IPS DF 4.7 (cell line): ENCODE measurements around the gene GOLGA1.
"Not testable (repeated sequence)": the region's sequence is repeated elsewhere in the genome, so short reads cannot be mapped to it uniquely, and the experiment has no call there.

Experiments
- DNase-seq: peaks from one replicate; pipeline ENCODE4 v3.0.0-alpha.2; 2013; ENCODE audit warnings: low spot score; ENCODE audit errors: extremely low read depth

The GOLGA1 gene, protein sequence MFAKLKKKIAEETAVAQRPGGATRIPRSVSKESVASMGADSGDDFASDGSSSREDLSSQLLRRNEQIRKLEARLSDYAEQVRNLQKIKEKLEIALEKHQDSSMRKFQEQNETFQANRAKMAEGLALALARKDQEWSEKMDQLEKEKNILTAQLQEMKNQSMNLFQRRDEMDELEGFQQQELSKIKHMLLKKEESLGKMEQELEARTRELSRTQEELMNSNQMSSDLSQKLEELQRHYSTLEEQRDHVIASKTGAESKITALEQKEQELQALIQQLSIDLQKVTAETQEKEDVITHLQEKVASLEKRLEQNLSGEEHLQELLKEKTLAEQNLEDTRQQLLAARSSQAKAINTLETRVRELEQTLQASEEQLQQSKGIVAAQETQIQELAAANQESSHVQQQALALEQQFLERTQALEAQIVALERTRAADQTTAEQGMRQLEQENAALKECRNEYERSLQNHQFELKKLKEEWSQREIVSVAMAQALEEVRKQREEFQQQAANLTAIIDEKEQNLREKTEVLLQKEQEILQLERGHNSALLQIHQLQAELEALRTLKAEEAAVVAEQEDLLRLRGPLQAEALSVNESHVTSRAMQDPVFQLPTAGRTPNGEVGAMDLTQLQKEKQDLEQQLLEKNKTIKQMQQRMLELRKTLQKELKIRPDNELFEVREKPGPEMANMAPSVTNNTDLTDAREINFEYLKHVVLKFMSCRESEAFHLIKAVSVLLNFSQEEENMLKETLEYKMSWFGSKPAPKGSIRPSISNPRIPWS

GRCh38 chr9:124940894-124941678 is at the start of gene GOLGA1:
Gene GOLGA1, minus strand, starts transcription at chr9:124941083. Its CDS starts 2,372 bp downstream, at chr9:124938711.
- DNase-seq, result peak; percentile 66

- no peak for DNase-seq
These were observed 42.8 kb upstream of the GOLGA1 start for GRCh38 chr9:124983698-124984097.

GRCh38 chr9:124980431-124980830 is 39.5 kb upstream of the GOLGA1 start:
- DNase-seq, result no peak

DNA sequence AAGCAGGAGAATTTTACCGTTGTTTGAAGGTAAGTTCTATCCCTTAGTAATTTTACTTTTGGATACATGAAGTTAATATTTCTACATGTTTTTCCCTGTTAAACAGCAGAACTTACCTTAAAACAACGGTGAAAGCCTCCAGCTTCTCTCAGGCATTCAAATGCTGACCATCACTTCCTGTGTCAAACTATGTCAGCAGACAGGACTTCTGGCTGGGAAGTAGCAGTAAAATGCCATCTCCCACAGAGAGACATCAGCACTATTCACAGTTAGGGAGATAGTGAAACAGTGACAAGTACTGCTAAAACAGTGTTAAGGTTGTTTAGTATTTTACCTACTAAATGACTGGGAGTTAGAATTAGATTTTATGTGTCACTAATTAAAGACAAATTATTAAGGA is 34.2 kb upstream of the GOLGA1 start:
- DNase-seq, result peak; percentile 11

GRCh38 chr9:124973807-124974206 is 32.9 kb upstream of the GOLGA1 start:
- no peak for DNase-seq

- no peak for DNase-seq
These were observed 31.4 kb upstream of the GOLGA1 start for GRCh38 chr9:124972241-124972770.

- DNase-seq, result no peak
These were observed 28.5 kb upstream of the GOLGA1 start for GRCh38 chr9:124969401-124969800.

GRCh38 chr9:124968238-124968637 is 27.4 kb upstream of the GOLGA1 start:
- DNase-seq, result no peak

DNA sequence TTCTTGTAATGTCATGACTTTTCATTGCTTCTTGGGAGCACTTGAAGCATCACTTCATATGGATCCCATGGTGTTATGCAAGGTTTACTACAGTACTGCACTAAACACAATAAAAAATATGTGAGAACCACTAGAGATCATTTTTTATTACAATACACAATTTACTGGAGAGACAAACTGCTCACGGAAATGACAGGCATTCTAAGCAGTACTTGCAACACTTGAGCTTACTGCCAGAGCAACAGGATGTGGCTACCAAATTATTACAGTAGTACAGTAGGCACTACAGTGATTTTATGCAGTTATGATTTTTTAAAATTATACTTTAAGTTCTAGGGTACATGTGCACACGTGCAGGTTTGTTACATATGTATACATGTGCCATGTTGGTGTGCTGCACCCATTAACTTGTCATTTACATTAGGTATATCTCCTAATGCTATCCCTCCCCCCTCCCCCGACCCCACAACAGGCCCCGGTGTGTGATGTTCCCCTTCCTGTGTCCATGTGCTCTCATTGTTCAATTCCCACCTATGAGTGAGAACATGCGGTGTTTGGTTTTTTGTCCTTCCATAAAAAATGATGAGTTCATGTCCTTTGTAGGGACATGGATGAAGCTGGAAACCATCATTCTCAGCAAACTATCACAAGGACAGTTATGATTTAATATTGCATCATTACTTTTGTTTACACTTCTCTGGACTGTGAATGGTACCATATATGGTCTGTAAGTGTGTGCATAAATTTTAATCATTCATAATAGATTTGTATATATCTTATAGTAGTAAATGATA is 25.1 kb upstream of the GOLGA1 start:
- DNase-seq, result not testable (repeated sequence)

GRCh38 chr9:124964604-124965003 is 23.7 kb upstream of the GOLGA1 start:
- no peak for DNase-seq

- DNase-seq, result no peak
These were observed 23.2 kb upstream of the GOLGA1 start for GRCh38 chr9:124964056-124964455.

GRCh38 chr9:124960409-124960752 is 19.5 kb upstream of the GOLGA1 start:
- no peak for DNase-seq

DNA sequence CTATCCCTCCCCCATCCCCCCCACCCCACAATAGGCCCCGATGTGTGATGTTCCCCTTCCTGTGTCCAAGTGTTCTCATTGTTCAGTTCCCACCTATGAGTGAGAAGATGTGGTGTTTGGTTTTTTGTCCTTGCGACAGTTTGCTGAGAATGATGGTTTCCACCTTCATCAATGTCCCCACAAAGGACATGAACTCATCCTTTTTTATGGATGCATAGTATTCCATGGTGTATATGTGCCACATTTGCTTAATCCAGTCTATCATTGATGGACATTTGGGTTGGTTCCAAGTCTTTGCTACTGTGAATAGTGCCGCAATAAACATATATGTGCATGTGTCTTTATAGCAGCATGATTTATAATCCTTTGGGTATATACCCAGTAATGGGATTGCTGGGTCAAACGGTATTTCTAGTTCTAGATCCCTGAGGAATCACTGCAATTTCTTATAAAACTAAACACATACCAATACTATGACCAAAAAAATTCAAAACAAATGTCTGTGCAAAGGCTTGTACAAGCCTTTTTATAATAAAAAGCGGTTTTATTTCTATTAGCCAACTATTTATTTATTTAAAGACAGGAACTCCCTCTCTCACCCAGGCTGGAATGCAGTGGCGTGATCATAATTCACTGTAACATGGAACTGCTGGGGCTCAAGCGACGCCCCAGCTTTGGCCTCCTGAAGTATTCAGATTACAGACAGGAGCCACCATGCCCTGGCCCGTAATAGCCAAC is 19.0 kb upstream of the GOLGA1 start:
- DNase-seq, result not testable (repeated sequence)

DNA sequence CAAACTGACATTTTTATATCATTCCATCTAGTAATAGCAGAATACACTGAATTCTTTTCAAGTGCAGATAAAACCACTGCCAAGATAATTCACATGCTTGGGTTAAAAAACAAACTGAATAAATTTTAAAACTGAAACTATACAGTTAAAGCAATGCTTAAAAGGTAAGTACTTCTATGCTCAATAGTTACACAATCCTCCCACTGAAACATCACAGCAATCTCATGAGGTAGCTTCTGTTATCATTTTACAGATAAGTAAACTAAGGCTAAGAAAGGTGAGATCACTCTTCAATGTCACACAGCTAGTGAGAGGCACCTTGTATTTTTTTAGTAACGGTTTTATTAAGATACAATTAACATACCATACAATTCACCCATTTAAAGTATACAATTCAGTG is 13.4 kb upstream of the GOLGA1 start:
- DNase-seq, result no peak

DNA sequence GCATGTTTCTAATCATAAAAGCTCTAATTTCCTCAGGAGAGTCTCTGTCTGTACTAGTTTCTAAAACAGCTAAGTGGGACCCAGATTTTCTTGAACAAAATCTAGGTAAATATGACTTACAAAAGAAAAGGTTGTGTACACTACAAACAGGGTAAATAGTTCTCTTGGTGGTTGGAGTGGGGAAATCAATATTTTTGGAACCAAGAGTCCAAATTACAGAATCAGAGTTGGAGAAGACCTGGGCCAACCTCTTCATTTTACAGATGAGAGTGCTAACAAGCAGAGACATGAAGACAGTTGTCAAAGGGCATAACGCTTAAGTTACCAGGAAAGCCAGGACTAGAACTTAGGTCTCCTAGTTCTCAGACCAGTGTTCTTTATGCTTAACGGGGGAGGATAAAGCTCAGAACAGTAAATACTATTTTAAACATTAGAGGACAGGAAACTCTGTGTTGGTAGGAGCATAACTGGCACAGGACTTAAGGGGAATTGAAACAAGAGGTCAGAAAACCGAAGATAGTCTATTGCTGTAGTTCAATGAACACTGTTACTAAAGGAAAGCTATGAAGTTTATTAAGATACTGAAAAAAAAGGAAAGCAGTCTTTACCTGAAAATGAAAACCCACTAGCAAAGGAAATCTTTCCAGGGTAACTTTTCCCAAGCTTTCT is 9.3 kb upstream of the GOLGA1 start:
- no peak for DNase-seq

- DNase-seq, result no peak
These were observed 8.5 kb upstream of the GOLGA1 start for GRCh38 chr9:124949387-124949786.

- DNase-seq, result no peak
These were observed 7.0 kb upstream of the GOLGA1 start for GRCh38 chr9:124947727-124948391.

- DNase-seq, result no peak
These were observed 5.3 kb upstream of the GOLGA1 start for GRCh38 chr9:124946167-124946566.
